GM12878 (cell line): Measurements from ENCODE around the gene OPN4.

Experiments
- CHD2 ChIP-seq: IDR thresholded peaks from 2 replicates; pipeline ENCODE4 v1.6.1; 2011; ENCODE audit warnings: low read depth, low read length, improper control_type of control experiment, borderline replicate concordance
- CREB1 ChIP-seq: IDR thresholded peaks from 2 replicates; pipeline ENCODE4 v1.6.1; 2012; ENCODE audit warnings: low read depth, mild to moderate bottlenecking, inconsistent platforms
- CTCF ChIP-seq, 3 experiments: IDR thresholded peaks in 2 of 3; conservative IDR thresholded peaks in 1 of 3; 2 replicates each; pipeline ENCODE4 v1.5.1; 2011; ENCODE audit warnings: low read depth in 3 of 3, low read length in 3 of 3, mild to moderate bottlenecking in 3 of 3, control low read depth in 2 of 3, moderate library complexity in 2 of 3, inconsistent platforms in 1 of 3, mixed read lengths in 1 of 3; ENCODE audit not compliant: control insufficient read depth in 2 of 3, insufficient read depth in 1 of 3; ENCODE audit errors: extremely low read depth in 1 of 3
- EP300 ChIP-seq, 2 experiments: fragments of 150-350 bp in 1 of 2; IDR thresholded peaks; 2 replicates each; pipeline ENCODE4 v1.6.1; 2011 to 2012; ENCODE audit warnings: low read depth in 2 of 2, low read length in 2 of 2, borderline replicate concordance in 1 of 2, improper control_type of control experiment in 1 of 2, inconsistent platforms in 1 of 2; ENCODE audit not compliant: control insufficient read depth in 1 of 2
- FOXK2 ChIP-seq: fragments of 450-650 bp; IDR thresholded peaks from 2 replicates; pipeline ENCODE4 v1.6.1; 2017; ENCODE audit warnings: mild to moderate bottlenecking, moderate library complexity
- KAT2A ChIP-seq: conservative IDR thresholded peaks from 2 replicates; pipeline ENCODE4 v1.6.1; 2011; ENCODE audit warnings: low read depth, low read length; ENCODE audit not compliant: control insufficient read depth
- MAX ChIP-seq: IDR thresholded peaks from 2 replicates; pipeline ENCODE4 v1.6.1; 2012; ENCODE audit warnings: low read depth, low read length, improper control_type of control experiment
- RAD51 ChIP-seq: fragments of 450-650 bp; IDR thresholded peaks from 2 replicates; pipeline ENCODE4 v1.6.1; 2016; ENCODE audit warnings: moderate library complexity, mild to moderate bottlenecking, inconsistent platforms
- RB1 ChIP-seq: fragments of 450-650 bp; formaldehyde crosslinking; IDR thresholded peaks from 2 replicates; pipeline ENCODE4 v1.6.1; 2017; ENCODE audit warnings: mild to moderate bottlenecking, borderline replicate concordance
- RFX5 ChIP-seq: IDR thresholded peaks from 2 replicates; pipeline ENCODE4 v1.6.1; 2011; ENCODE audit warnings: low read depth, low read length, improper control_type of control experiment
- SMARCA5 ChIP-seq: fragments of 450-650 bp; IDR thresholded peaks from 2 replicates; pipeline ENCODE4 v1.6.1; 2017; ENCODE audit warnings: mild to moderate bottlenecking
- YY1 ChIP-seq: IDR thresholded peaks from 2 replicates; pipeline ENCODE4 v1.6.1; 2011; ENCODE audit warnings: low read depth, mild to moderate bottlenecking, low read length

DNA sequence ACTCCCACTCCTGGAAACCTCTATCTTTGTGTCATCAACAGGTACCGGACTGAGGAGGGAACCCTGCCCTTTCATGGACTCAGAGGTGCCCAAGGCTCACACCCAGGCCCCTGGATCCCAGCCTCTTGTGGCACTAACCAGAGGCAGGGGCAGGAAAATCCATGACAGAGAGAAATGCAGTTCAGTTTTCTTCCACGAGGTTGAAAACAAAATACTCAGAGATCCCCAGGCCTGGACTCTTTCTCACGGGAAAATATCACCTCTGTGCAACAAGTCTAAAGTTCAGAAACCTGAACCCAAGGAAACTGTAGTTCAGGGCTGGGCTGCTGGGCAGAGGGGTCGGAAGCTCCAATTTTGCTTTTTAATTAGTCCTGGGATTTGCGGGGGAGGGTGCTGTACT lies 21.4 kb upstream of the OPN4 start:
- TF ChIP-seq RAD51 (no peak), SMARCA5 (no peak), FOXK2 (no peak), EP300 (IDR thresholded peaks at IDR 0.05; ENCODE audit: borderline replicate concordance in 1 of 2, control insufficient read depth in 1 of 2, low read depth in 2 of 2, low read length in 2 of 2) (no peak), CREB1 (no peak), CTCF (IDR thresholded peaks at IDR 0.05 in 2 of 3, conservative IDR thresholded peaks at IDR 0.05 in 1 of 3; ENCODE audit: control insufficient read depth in 2 of 3, extremely low read depth in 1 of 3, insufficient read depth in 1 of 3, low read depth in 3 of 3, low read length in 3 of 3) (no peak), RFX5 (no peak), KAT2A (no peak), MAX (no peak), CHD2 (no peak), RB1 (no peak), YY1 (no peak)
